Peyer's patch (tissue), 4 donors: ENCODE measurements around the gene NFKB1. TPM values are rescaled to one million over a fixed set of nuclear protein-coding genes. Genes with fewer than 3 reads are reported as not detected.

ENCODE experiments used
- DNase-seq, 3 donors: peaks; one replicate each; pipeline ENCODE4 v3.0.0-alpha.2; 2017 to 2019
- H3K27ac ChIP-seq, 4 donors: fragments of 200-600 bp; sonication (generic); one replicate each; pipeline ENCODE4 v1.5.1; 2016 to 2019
- H3K27me3 ChIP-seq, 2 donors: fragments of 200-600 bp; sonication (generic); one replicate each; pipeline ENCODE4 v1.5.1; 2019
- H3K36me3 ChIP-seq, 3 donors: fragments of 200-600 bp; sonication (generic); one replicate each; pipeline ENCODE4 v1.5.1; 2016 to 2019
- H3K4me1 ChIP-seq, 4 donors: fragments of 200-600 bp; sonication (generic); one replicate each; pipeline ENCODE4 v1.5.1; 2016 to 2019
- H3K4me3 ChIP-seq, 4 donors: fragments of 200-600 bp; sonication (generic); 1 replicate in 3 of 4; 2 replicates in 1 of 4; pipeline ENCODE4 v1.5.1; 2016 to 2019; ENCODE audit warnings: mild to moderate bottlenecking in 1 of 4
- H3K9me3 ChIP-seq, 4 donors: fragments of 200-600 bp; sonication (generic); one replicate each; pipeline ENCODE4 v1.5.1; 2016 to 2019; ENCODE audit warnings: mild to moderate bottlenecking in 1 of 4
- CTCF ChIP-seq, 6 experiments: fragments of 450-650 bp in 4 of 6; fragments of 200-600 bp in 2 of 6; sonication (generic) in 1 of 6; IDR thresholded peaks; one replicate each; pipeline ENCODE4 v1.5.1; 2017 to 2019; ENCODE audit warnings: antibody characterized with exemption in 6 of 6, mild to moderate bottlenecking in 3 of 6, moderate library complexity in 1 of 6
- POLR2A ChIP-seq, 2 donors: fragments of 450-650 bp; IDR thresholded peaks; one replicate each; pipeline ENCODE4 v1.5.1; 2017; ENCODE audit warnings: antibody characterized with exemption in 2 of 2, mild to moderate bottlenecking in 2 of 2, moderate library complexity in 2 of 2
- total RNA-seq, 4 donors: library from RNA; depleted of rRNA; stranded (reverse); fragments of >200 nt; gene quantifications; one replicate each; pipeline ENCODE4 v1.1.0, GENCODE V29; 2016

The NFKB1 gene
- total RNA-seq, 4 donors from 2014 or later, result 20.7 to 58.6 (median 24.5) TPM

GRCh38 chr4:102517753-102518152 lies 16.6 kb downstream of the NFKB1 start:
- TF ChIP-seq POLR2A (IDR thresholded peaks at IDR 0.05) (no peak), CTCF (IDR thresholded peaks at IDR 0.05) (no peak)
- Histone ChIP-seq H3K27me3 (no peaks in the 10 kb centered on the region), H3K9me3 (no peaks in the 10 kb centered on the region), H3K4me1 (peaks cover 0 to 8% (median 3%) of the 10 kb centered on the region in 4 donors), H3K27ac (no peak overlapping the region), H3K4me3 (no peak overlapping the region), H3K36me3 (no peaks in the 10 kb centered on the region)
- no peak for DNase-seq

GRCh38 chr4:102518703-102519131 lies 17.6 kb downstream of the NFKB1 start:
- TF ChIP-seq POLR2A (IDR thresholded peaks at IDR 0.05) (no peak), CTCF (IDR thresholded peaks at IDR 0.05) (no peak)
- DNase-seq, result no peak
- no peak overlapping the region for H3K27ac ChIP-seq
- peaks cover 0 to 8% (median 3%) of the 10 kb centered on the region in 4 donors for H3K4me1 ChIP-seq
- H3K36me3 ChIP-seq, result no peaks in the 10 kb centered on the region
- no peaks in the 10 kb centered on the region for H3K9me3 ChIP-seq
- no peaks in the 10 kb centered on the region for H3K27me3 ChIP-seq
- H3K4me3 ChIP-seq, result no peak overlapping the region

GRCh38 chr4:102519925-102520324 lies 18.8 kb downstream of the NFKB1 start:
- TF ChIP-seq POLR2A (IDR thresholded peaks at IDR 0.05) (no peak), CTCF (IDR thresholded peaks at IDR 0.05) (no peak)
- H3K4me1 ChIP-seq, result peaks cover 0 to 8% (median 3%) of the 10 kb centered on the region in 4 donors

GRCh38 chr4:102521570-102521969 lies 20.4 kb downstream of the NFKB1 start:
- no peak for TF ChIP-seq CTCF (IDR thresholded peaks at IDR 0.05)
- TF ChIP-seq POLR2A (IDR thresholded peaks at IDR 0.05), result no peak
- no peaks in the 10 kb centered on the region for H3K27me3 ChIP-seq
- no peak overlapping the region for H3K27ac ChIP-seq
- peaks cover 0 to 8% (median 3%) of the 10 kb centered on the region in 4 donors for H3K4me1 ChIP-seq
- DNase-seq, result no peak
- H3K36me3 ChIP-seq, result no peaks in the 10 kb centered on the region
- H3K9me3 ChIP-seq, result no peaks in the 10 kb centered on the region
- H3K4me3 ChIP-seq, result no peak overlapping the region

More at GRCh38 chr4:102519925-102520324, 18.8 kb downstream of the NFKB1 start:
- Histone ChIP-seq H3K4me3 (no peak overlapping the region), H3K36me3 (no peaks in the 10 kb centered on the region), H3K27me3 (no peaks in the 10 kb centered on the region), H3K9me3 (no peaks in the 10 kb centered on the region), H3K27ac (no peak overlapping the region)
- DNase-seq, result no peak

GRCh38 chr4:102522031-102522440 lies 20.9 kb downstream of the NFKB1 start:
- H3K9me3 ChIP-seq, result no peaks in the 10 kb centered on the region
- no peaks in the 10 kb centered on the region for H3K36me3 ChIP-seq
- H3K4me1 ChIP-seq, result peaks cover 0 to 8% (median 3%) of the 10 kb centered on the region in 4 donors
- H3K27ac ChIP-seq, result no peak overlapping the region
- no peak for DNase-seq
- no peaks in the 10 kb centered on the region for H3K27me3 ChIP-seq
- TF ChIP-seq CTCF (IDR thresholded peaks at IDR 0.05), result no peak
- no peak for TF ChIP-seq POLR2A (IDR thresholded peaks at IDR 0.05)
- no peak overlapping the region for H3K4me3 ChIP-seq

- TF ChIP-seq POLR2A (IDR thresholded peaks at IDR 0.05) (no peak), CTCF (IDR thresholded peaks at IDR 0.05) (no peak)
- no peak overlapping the region for H3K27ac ChIP-seq
- no peaks in the 10 kb centered on the region for H3K27me3 ChIP-seq
- H3K4me1 ChIP-seq, result peaks cover 0 to 3% (median 0%) of the 10 kb centered on the region in 4 donors
- H3K36me3 ChIP-seq, result no peaks in the 10 kb centered on the region
- no peak for DNase-seq
- no peak overlapping the region for H3K4me3 ChIP-seq
- no peaks in the 10 kb centered on the region for H3K9me3 ChIP-seq
These were observed 23.5 kb downstream of the NFKB1 start for GRCh38 chr4:102524691-102525090.
